B cell (primary cell): ENCODE measurements around the gene BAZ2A. TPM values are rescaled to one million over a fixed set of nuclear protein-coding genes. Genes with fewer than 3 reads are reported as not detected.
A peak's percentile ranks its signal among the peaks of the same experiment; 100 is the strongest.

Experiments
- ATAC-seq: fragments of 200-7000 bp; cut with Tn5 transposase; one replicate; pipeline ENCODE4 v1.10.0; 2021; ENCODE audit warnings: low read depth, mild to moderate bottlenecking, moderate number of reproducible peaks, moderate library complexity
- CTCF ChIA-PET: fragments of 350-600 bp; sonication (Branson Sonifier 250); formaldehyde crosslinking; loops from one replicate; lab custom pipeline; 2021; ENCODE audit warnings: antibody characterized with exemption, inconsistent platforms; lab: Charles Lee
- POLR2A ChIA-PET: fragments of 350-600 bp; sonication (Branson Sonifier 250); formaldehyde crosslinking; loops from one replicate; lab custom pipeline; 2021; ENCODE audit warnings: antibody characterized with exemption; lab: Charles Lee
- DNase-seq: peaks from one replicate; pipeline ENCODE4 v3.0.0; 2013
- H2AFZ ChIP-seq: 2 replicates; pipeline ENCODE4 v1.6.1; 2012; ENCODE audit warnings: mild to moderate bottlenecking, low read depth, low read length; ENCODE audit not compliant: insufficient read depth, poor library complexity, severe bottlenecking
- H3K27ac ChIP-seq, 2 donors: 1 replicate in 1 of 2; 2 replicates in 1 of 2; pipeline ENCODE4 v1.5.1; 2012 to 2013; ENCODE audit warnings: low read length in 2 of 2, mild to moderate bottlenecking in 2 of 2, moderate library complexity in 1 of 2
- H3K27me3 ChIP-seq, 4 experiments: fragments of 200-600 bp in 1 of 4; sonication (generic) in 1 of 4; replicated peaks in 1 of 4; 1 replicate in 2 of 4; 2 replicates in 2 of 4; pipeline versions ENCODE4 v1.6.1 to v1.7.0; 2013 to 2016; ENCODE audit warnings: low read length in 3 of 4, mild to moderate bottlenecking in 2 of 4, mixed read lengths in 1 of 4, moderate library complexity in 1 of 4; ENCODE audit not compliant: insufficient read depth in 4 of 4, control insufficient read depth in 3 of 4; ENCODE audit errors: control extremely low read depth in 1 of 4
- H3K36me3 ChIP-seq, 2 experiments: replicated peaks in 1 of 2; 1 replicate in 1 of 2; 2 replicates in 1 of 2; pipeline versions ENCODE4 v1.6.1 to v1.7.1; 2013; ENCODE audit warnings: low read length in 1 of 2; ENCODE audit not compliant: insufficient read depth in 2 of 2, control insufficient read depth in 1 of 2; ENCODE audit errors: control extremely low read depth in 1 of 2, extremely low read depth in 1 of 2
- H3K4me1 ChIP-seq, 2 donors: fragments of 200-600 bp in 1 of 2; sonication (generic) in 1 of 2; 1 replicate in 1 of 2; 2 replicates in 1 of 2; pipeline versions ENCODE4 v1.5.1 to v1.6.1; 2013 to 2017; ENCODE audit warnings: low read length in 2 of 2; ENCODE audit not compliant: control insufficient read depth in 2 of 2, insufficient read depth in 2 of 2
- H3K4me2 ChIP-seq: replicated peaks from 2 replicates; pipeline ENCODE3; 2012; ENCODE audit warnings: mild to moderate bottlenecking, low read depth, low read length; ENCODE audit not compliant: poor library complexity, severe bottlenecking
- H3K4me3 ChIP-seq, 5 experiments: fragments of 200-600 bp in 1 of 5; sonication (generic) in 1 of 5; 1 replicate in 3 of 5; 2 replicates in 2 of 5; pipeline versions ENCODE4 v1.5.1 to v1.7.0; 2011 to 2016; ENCODE audit warnings: low read length in 4 of 5, mild to moderate bottlenecking in 4 of 5, low read depth in 2 of 5, control low read depth in 1 of 5, moderate library complexity in 1 of 5; ENCODE audit not compliant: insufficient read depth in 1 of 5; ENCODE audit errors: control extremely low read depth in 1 of 5, extremely low read depth in 1 of 5
- H3K79me2 ChIP-seq: fragments of 200-600 bp; sonication (generic); one replicate; pipeline ENCODE4 v1.6.0; 2016; ENCODE audit warnings: low read length; ENCODE audit not compliant: control insufficient read depth, insufficient read depth
- H3K9ac ChIP-seq: fragments of 200-600 bp; sonication (generic); 2 replicates; pipeline ENCODE4 v1.6.1; 2017; ENCODE audit warnings: mild to moderate bottlenecking, low read length, moderate library complexity
- H3K9me3 ChIP-seq, 3 donors: one replicate each; pipeline versions ENCODE4 v1.6.1 to v1.7.1; 2013; ENCODE audit warnings: low read length in 2 of 3; ENCODE audit not compliant: control insufficient read depth in 2 of 3, insufficient read depth in 1 of 3; ENCODE audit errors: control extremely low read depth in 1 of 3
- H4K20me1 ChIP-seq: 2 replicates; pipeline ENCODE4 v1.6.0; 2012; ENCODE audit warnings: mild to moderate bottlenecking, low read length; ENCODE audit not compliant: insufficient read depth, control insufficient read depth, poor library complexity, severe bottlenecking
- H3K27ac Mint-ChIP-seq: one replicate; pipeline ENCODE4 v1.8.0; 2021; ENCODE audit warnings: mixed read lengths
- H3K27me3 Mint-ChIP-seq: one replicate; pipeline ENCODE4 v1.8.0; 2021; ENCODE audit warnings: mixed read lengths
- H3K4me1 Mint-ChIP-seq: one replicate; pipeline ENCODE4 v1.8.0; 2021; ENCODE audit warnings: mixed read lengths
- H3K4me3 Mint-ChIP-seq: one replicate; pipeline ENCODE4 v1.8.0; 2021; ENCODE audit warnings: mixed read lengths
- H3K9me3 Mint-ChIP-seq: one replicate; pipeline ENCODE4 v1.8.0; 2022; ENCODE audit warnings: mixed read lengths; ENCODE audit not compliant: insufficient read depth
- EZH2 ChIP-seq: IDR thresholded peaks from 2 replicates; pipeline ENCODE4 v1.6.1; 2012; ENCODE audit warnings: borderline replicate concordance, low read depth, mild to moderate bottlenecking, moderate library complexity, low read length; ENCODE audit not compliant: insufficient read depth, poor library complexity, severe bottlenecking
- WGBS: methylation state at CpG from one replicate; pipeline ENCODE4 v1.1.5; 2013; ENCODE audit warnings: missing lambda C conversion rate; ENCODE audit not compliant: insufficient coverage; 5-methylcytosine and 5-hydroxymethylcytosine counted together
- intact Hi-C: fragments of 100-400 bp; cut with micrococcal nuclease; formaldehyde crosslinking; loops from one replicate; pipeline ENCODE4 v1.10.0; 2022
- polyA plus RNA-seq: library from polyadenylated mRNA; depleted of rRNA; stranded (reverse); fragments of >200 nt; gene quantifications from 2 replicates; pipeline ENCODE4 v1.2.3, GENCODE V29; 2012
- small RNA-seq: library from RNA; depleted of rRNA; stranded (forward); fragments of <200 nt; gene quantifications from one replicate; pipeline ENCODE3, GENCODE V24; 2012; ENCODE audit warnings: low replicate concordance, low read depth; ENCODE audit not compliant: insufficient read length
- total RNA-seq, 2 donors: library from RNA; stranded (reverse); fragments of 120-200 nt in 1 of 2; gene quantifications; 1 replicate in 1 of 2; 2 replicates in 1 of 2; pipeline versions ENCODE4 v1.2.3 to v1.2.4, GENCODE V29; 2013 to 2022
- TF ChIP-seq, protein P1 (sequence below): fragments of 200-600 bp; IDR thresholded peaks from one replicate; pipeline ENCODE4 v1.8.0; 2022; ENCODE audit warnings: antibody characterized with exemption, mild to moderate bottlenecking

BAZ2A gene
- total and polyA plus RNA-seq, 2 donors (not counting 1 experiment from before 2014, with no cell fraction given) = 95.7 to 280 TPM

GRCh38 chr12:56546680-56547079 is 83.4 kb downstream of the BAZ2A start:
- ATAC-seq (no peak), DNase-seq (no peak)
- no peaks in the 10 kb centered on the region for H4K20me1 ChIP-seq
- CTCF ChIA-PET = no interaction called here
- Mint-ChIP-seq H3K27me3 (peaks cover 4% of the 10 kb centered on the region), H3K4me1 (no peaks in the 10 kb centered on the region), H3K4me3 (no peak overlapping the region), H3K9me3 (no peaks in the 10 kb centered on the region), H3K27ac (no peak overlapping the region)
- H3K36me3 ChIP-seq = no peaks in the 10 kb centered on the region
- no peaks in the 10 kb centered on the region for H3K9me3 ChIP-seq
- H2AFZ ChIP-seq = no peak overlapping the region
- H3K4me2 ChIP-seq = no peak overlapping the region
- H3K27ac ChIP-seq = no peak overlapping the region
- WGBS = 96% methylated on average over 3 of the region's 5 CpGs
- POLR2A ChIA-PET = interaction anchor here (0.7 kb wide), 1 partner anchor 25 kb away, joined by 4 read pairs; the partner anchor contains the start of gene RBMS2
- H3K27me3 ChIP-seq = no peaks in the 10 kb centered on the region
- H3K4me1 ChIP-seq = no peaks in the 10 kb centered on the region
- intact Hi-C loops = no loop called here
- TF ChIP-seq, protein P1, sequence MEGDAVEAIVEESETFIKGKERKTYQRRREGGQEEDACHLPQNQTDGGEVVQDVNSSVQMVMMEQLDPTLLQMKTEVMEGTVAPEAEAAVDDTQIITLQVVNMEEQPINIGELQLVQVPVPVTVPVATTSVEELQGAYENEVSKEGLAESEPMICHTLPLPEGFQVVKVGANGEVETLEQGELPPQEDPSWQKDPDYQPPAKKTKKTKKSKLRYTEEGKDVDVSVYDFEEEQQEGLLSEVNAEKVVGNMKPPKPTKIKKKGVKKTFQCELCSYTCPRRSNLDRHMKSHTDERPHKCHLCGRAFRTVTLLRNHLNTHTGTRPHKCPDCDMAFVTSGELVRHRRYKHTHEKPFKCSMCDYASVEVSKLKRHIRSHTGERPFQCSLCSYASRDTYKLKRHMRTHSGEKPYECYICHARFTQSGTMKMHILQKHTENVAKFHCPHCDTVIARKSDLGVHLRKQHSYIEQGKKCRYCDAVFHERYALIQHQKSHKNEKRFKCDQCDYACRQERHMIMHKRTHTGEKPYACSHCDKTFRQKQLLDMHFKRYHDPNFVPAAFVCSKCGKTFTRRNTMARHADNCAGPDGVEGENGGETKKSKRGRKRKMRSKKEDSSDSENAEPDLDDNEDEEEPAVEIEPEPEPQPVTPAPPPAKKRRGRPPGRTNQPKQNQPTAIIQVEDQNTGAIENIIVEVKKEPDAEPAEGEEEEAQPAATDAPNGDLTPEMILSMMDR = no peak
- TF ChIP-seq EZH2 = no peak
- H3K79me2 ChIP-seq = no peaks in the 10 kb centered on the region
- no peak overlapping the region for H3K9ac ChIP-seq
- H3K4me3 ChIP-seq = no peak overlapping the region

Small RNAs within 50 kb of the gene (small RNA-seq; reads per million reads assigned to genes)
- not detected for gene RN7SL809P
- gene RNU6-343P = not detected
- 33,858 reads per million, percentile 100 among the genes with 10 or more reads in this experiment for gene SNORD59A

Other genes starting within 250 kb of the BAZ2A start
- gene TIMELESS, start 180.9 kb downstream of the BAZ2A start, total RNA-seq = 44.4 and 46.6 TPM in 2 replicates
- gene TIMELESS, start 180.9 kb downstream of the BAZ2A start, polyA plus RNA-seq = 17.2 and 24.3 TPM in 2 replicates
- not detected in 2 replicates for gene MIP, start 175.7 kb downstream of the BAZ2A start, total RNA-seq
- gene MIP, start 175.7 kb downstream of the BAZ2A start, polyA plus RNA-seq = not detected in 2 replicates
- gene SPRYD4, start 161.7 kb downstream of the BAZ2A start, total RNA-seq = 7.4 and 8.0 TPM in 2 replicates
- 3.7 and 4.2 TPM in 2 replicates for gene SPRYD4, start 161.7 kb downstream of the BAZ2A start, polyA plus RNA-seq
- 5.3 and 7.2 TPM in 2 replicates for gene GLS2, start 142.2 kb downstream of the BAZ2A start, total RNA-seq
- gene GLS2, start 142.2 kb downstream of the BAZ2A start, polyA plus RNA-seq = 3.6 and 5.3 TPM in 2 replicates
- gene RBMS2, start 108.5 kb downstream of the BAZ2A start, total RNA-seq = 5.0 and 7.6 TPM in 2 replicates
- 0.81 and 1.2 TPM in 2 replicates for gene RBMS2, start 108.5 kb downstream of the BAZ2A start, polyA plus RNA-seq
- 217 and 230 TPM in 2 replicates for gene ATP5F1B, start 15.7 kb upstream of the BAZ2A start, total RNA-seq
- 378 and 465 TPM in 2 replicates for gene ATP5F1B, start 15.7 kb upstream of the BAZ2A start, polyA plus RNA-seq
- gene PTGES3, start 58.0 kb upstream of the BAZ2A start, total RNA-seq = 121 and 124 TPM in 2 replicates
- gene PTGES3, start 58.0 kb upstream of the BAZ2A start, polyA plus RNA-seq = 35.3 and 46.7 TPM in 2 replicates
- gene NACA, start 95.0 kb upstream of the BAZ2A start, total RNA-seq = 993 and 1,076 TPM in 2 replicates
- gene NACA, start 95.0 kb upstream of the BAZ2A start, polyA plus RNA-seq = 351 and 1,127 TPM in 2 replicates
- 25.2 and 25.4 TPM in 2 replicates for gene PRIM1, start 122.0 kb upstream of the BAZ2A start, total RNA-seq
- gene PRIM1, start 122.0 kb upstream of the BAZ2A start, polyA plus RNA-seq = 14.3 and 16.9 TPM in 2 replicates
- gene HSD17B6, start 133.0 kb upstream of the BAZ2A start, total RNA-seq = 0.89 and 3.5 TPM in 2 replicates
- 0.63 and 0.78 TPM in 2 replicates for gene HSD17B6, start 133.0 kb upstream of the BAZ2A start, polyA plus RNA-seq